SKM-1 (cell line): ENCODE data around the gene C12orf42.

ENCODE experiments used
- DNase-seq: peaks from one replicate; lab custom pipeline; 2025; ENCODE audit not compliant: unreplicated experiment; lab: John Stamatoyannopoulos, UW

The C12orf42 gene

GRCh38 chr12:103273645-103274044 lies 222.1 kb downstream of the C12orf42 start:
- no peak for DNase-seq

GRCh38 chr12:103272949-103273348 lies 222.8 kb downstream of the C12orf42 start:
- DNase-seq, result no peak

GRCh38 chr12:103269946-103270345 lies 225.8 kb downstream of the C12orf42 start:
- DNase-seq, result no peak

GRCh38 chr12:103268831-103269514 lies 226.8 kb downstream of the C12orf42 start:
- DNase-seq, result no peak

- DNase-seq, result no peak
Measured at GRCh38 chr12:103257763-103258162, 238.0 kb downstream of the C12orf42 start.
